Measurements from ENCODE around the gene SDF2. TPM values are rescaled to one million over a fixed set of nuclear protein-coding genes. Genes with fewer than 3 reads are reported as not detected.
"Not testable (repeated sequence)": the region's sequence is repeated elsewhere in the genome, so short reads cannot be mapped to it uniquely, and the experiment has no call there.

Gene SDF2
- total RNA-seq, 1 experiment from 2014 or later = 72.1 TPM

- no peak overlapping the region; a peak in 2 of 4 replicates for H3K4me3 ChIP-seq (ENCODE audit: low read depth in 2 of 2, low read length in 2 of 2)
- no peaks in the 10 kb centered on the region for H3K9me3 ChIP-seq (ENCODE audit: control insufficient read depth, insufficient read depth, low read depth, low read length)
- no TSS peak for BruUV-seq (replicated peaks)
- in situ Hi-C loops (cut with HindIII; ENCODE audit: low pct_unique_long_range_greater_than_20kb, low sequenced_read_pairs) (no loop called here), intact Hi-C loops (cut with micrococcal nuclease; ENCODE audit: unreplicated experiment) (no loop called here)
- H3K27me3 ChIP-seq (ENCODE audit: control insufficient read depth, insufficient read depth, low read length) = no peaks in the 10 kb centered on the region
- DNase-seq (ENCODE audit: low read depth, low spot score) (no peak), ATAC-seq (no peak)
- peaks cover 18% of the 10 kb centered on the region for H3K4me1 ChIP-seq (ENCODE audit: control insufficient read depth, insufficient read depth, low read length)
- no peak overlapping the region; the same call in 1 of the 2 replicates for H3K27ac ChIP-seq (ENCODE audit: low read length)
- H3K36me3 ChIP-seq (ENCODE audit: control insufficient read depth, insufficient read depth, low read length) = peaks cover 5% of the 10 kb centered on the region; the same call in 1 of the 2 replicates
- TF ChIP-seq REST (IDR thresholded peaks at IDR 0.05; ENCODE audit: insufficient read depth in 1 of 2, low read depth in 2 of 2, low read length in 1 of 2) (no peak), POLR2AphosphoS5 (IDR thresholded peaks at IDR 0.05; ENCODE audit: low read depth, low read length) (no peak), TCF7L2 (IDR thresholded peaks at IDR 0.05; ENCODE audit: low read depth, low read length) (no peak), SIN3A (IDR thresholded peaks at IDR 0.05; ENCODE audit: borderline replicate concordance, insufficient read depth, low read depth, low read length) (no peak)
- ChIA-PET CTCF (no interaction called here), POLR2A (no interaction called here)
Observed at GRCh38 chr17:28663723-28664122, 2.0 kb upstream of the SDF2 start.

GRCh38 chr17:28662527-28662829 is 772 bp upstream of the SDF2 start:
- Histone ChIP-seq H3K27ac (ENCODE audit: low read length) (peak overlapping the region; percentile 97), H3K9me3 (ENCODE audit: control insufficient read depth, insufficient read depth, low read depth, low read length) (no peaks in the 10 kb centered on the region), H3K4me3 (ENCODE audit: low read depth in 2 of 2, low read length in 2 of 2) (peak overlapping the region; percentile 90 to 95), H3K4me1 (ENCODE audit: control insufficient read depth, insufficient read depth, low read length) (peaks cover 18% of the 10 kb centered on the region), H3K36me3 (ENCODE audit: control insufficient read depth, insufficient read depth, low read length) (peaks cover 5% of the 10 kb centered on the region; the same call in 1 of the 2 replicates), H3K27me3 (ENCODE audit: control insufficient read depth, insufficient read depth, low read length) (no peaks in the 10 kb centered on the region)
- in situ Hi-C loops (cut with HindIII; ENCODE audit: low pct_unique_long_range_greater_than_20kb, low sequenced_read_pairs) (no loop called here), intact Hi-C loops (cut with micrococcal nuclease; ENCODE audit: unreplicated experiment) (no loop called here)
- TF ChIP-seq REST (IDR thresholded peaks at IDR 0.05; ENCODE audit: insufficient read depth in 1 of 2, low read depth in 2 of 2, low read length in 1 of 2) (no peak), TCF7L2 (IDR thresholded peaks at IDR 0.05; ENCODE audit: low read depth, low read length) (no peak), CTCF (IDR thresholded peaks at IDR 0.05) (no peak), SIN3A (IDR thresholded peaks at IDR 0.05; ENCODE audit: borderline replicate concordance, insufficient read depth, low read depth, low read length) (no peak), POLR2AphosphoS5 (IDR thresholded peaks at IDR 0.05; ENCODE audit: low read depth, low read length) (no peak)
- CTCF ChIA-PET = no interaction called here
- POLR2A ChIA-PET = interaction anchor here (0.6 kb wide), 1 partner anchor 24 kb away, joined by 4 read pairs; no protein-coding TSS in a partner anchor
- ATAC-seq (no peak; the same call in 1 of the 2 replicates), DNase-seq (ENCODE audit: low read depth, low spot score) (no peak)
- BruUV-seq (replicated peaks) = TSS peak; percentile 82

- POLR2A ChIA-PET; H3K27ac ChIP-seq (ENCODE audit: low read length); intact Hi-C loops (cut with micrococcal nuclease; ENCODE audit: unreplicated experiment); H3K36me3 ChIP-seq (ENCODE audit: control insufficient read depth, insufficient read depth, low read length); DNase-seq (ENCODE audit: low read depth, low spot score); in situ Hi-C loops (cut with HindIII; ENCODE audit: low pct_unique_long_range_greater_than_20kb, low sequenced_read_pairs); ATAC-seq; H3K9me3 ChIP-seq (ENCODE audit: control insufficient read depth, insufficient read depth, low read depth, low read length); H3K4me3 ChIP-seq (ENCODE audit: low read depth in 2 of 2, low read length in 2 of 2); BruUV-seq (replicated peaks); CTCF ChIA-PET; H3K27me3 ChIP-seq (ENCODE audit: control insufficient read depth, insufficient read depth, low read length): not testable (repeated sequence)
- H3K4me1 ChIP-seq (ENCODE audit: control insufficient read depth, insufficient read depth, low read length) = peaks cover 18% of the 10 kb centered on the region
Observed at GRCh38 chr17:28659497-28659881, 2.2 kb downstream of the SDF2 start.

GRCh38 chr17:28658766-28659496 is 2.8 kb downstream of the SDF2 start:
- H3K27me3 ChIP-seq (ENCODE audit: control insufficient read depth, insufficient read depth, low read length); H3K36me3 ChIP-seq (ENCODE audit: control insufficient read depth, insufficient read depth, low read length); H3K4me3 ChIP-seq (ENCODE audit: low read depth in 2 of 2, low read length in 2 of 2); intact Hi-C loops (cut with micrococcal nuclease; ENCODE audit: unreplicated experiment); POLR2A ChIA-PET; H3K27ac ChIP-seq (ENCODE audit: low read length); CTCF ChIA-PET; in situ Hi-C loops (cut with HindIII; ENCODE audit: low pct_unique_long_range_greater_than_20kb, low sequenced_read_pairs); H3K9me3 ChIP-seq (ENCODE audit: control insufficient read depth, insufficient read depth, low read depth, low read length); BruUV-seq (replicated peaks); DNase-seq (ENCODE audit: low read depth, low spot score); ATAC-seq: not testable (repeated sequence)
- peaks cover 18% of the 10 kb centered on the region for H3K4me1 ChIP-seq (ENCODE audit: control insufficient read depth, insufficient read depth, low read length)
